Osteoblast (primary cell): ENCODE data around the gene DCUN1D2. TPM values are rescaled to one million over a fixed set of nuclear protein-coding genes. Genes with fewer than 3 reads are reported as not detected.

Experiments
- DNase-seq: peaks from one replicate; pipeline ENCODE4 v3.0.0; 2011; ENCODE audit warnings: low spot score, mixed read lengths; ENCODE audit not compliant: insufficient read length; ENCODE audit errors: missing footprints
- H2AFZ ChIP-seq: 2 replicates; pipeline ENCODE4 v1.6.0; 2011; ENCODE audit warnings: mild to moderate bottlenecking, low read length
- H3K27ac ChIP-seq: 2 replicates; pipeline ENCODE4 v1.5.1; 2011; ENCODE audit warnings: mild to moderate bottlenecking, low read depth, low read length, moderate library complexity
- H3K27me3 ChIP-seq: 2 replicates; pipeline ENCODE4 v1.6.0; 2012; ENCODE audit warnings: mild to moderate bottlenecking, control low read depth, inconsistent platforms, low read length, moderate library complexity; ENCODE audit not compliant: insufficient read depth
- H3K36me3 ChIP-seq: 2 replicates; pipeline ENCODE4 v1.5.1; 2011; ENCODE audit warnings: mild to moderate bottlenecking, low read length, control low read depth, moderate library complexity; ENCODE audit not compliant: insufficient read depth
- H3K4me1 ChIP-seq: 2 replicates; pipeline ENCODE4 v1.5.1; 2011; ENCODE audit warnings: mild to moderate bottlenecking, low read length, control low read depth, moderate library complexity; ENCODE audit not compliant: insufficient read depth
- H3K4me2 ChIP-seq: 2 replicates; pipeline ENCODE4 v1.6.0; 2011; ENCODE audit warnings: mild to moderate bottlenecking, low read length; ENCODE audit not compliant: insufficient read depth
- H3K4me3 ChIP-seq: fragments of 200-600 bp; sonication (generic); 3 replicates; pipeline ENCODE4 v1.5.1; 2012; ENCODE audit warnings: mild to moderate bottlenecking, low read length, inconsistent platforms; ENCODE audit not compliant: insufficient read depth
- H3K79me2 ChIP-seq: 2 replicates; pipeline ENCODE4 v1.6.0; 2012; ENCODE audit warnings: mild to moderate bottlenecking, low read length, control low read depth, inconsistent platforms; ENCODE audit not compliant: insufficient read depth
- H3K9me3 ChIP-seq: 2 replicates; pipeline ENCODE4 v1.5.1; 2011; ENCODE audit warnings: low read depth, low read length, control low read depth
- H4K20me1 ChIP-seq: 2 replicates; pipeline ENCODE4 v1.6.0; 2012; ENCODE audit warnings: mild to moderate bottlenecking, low read length, control low read depth; ENCODE audit not compliant: insufficient read depth
- total RNA-seq: library from RNA; depleted of rRNA; stranded (reverse); fragments of >200 nt; gene quantifications from 2 replicates; pipeline ENCODE4 v1.2.3, GENCODE V29; 2012
- TF ChIP-seq, protein P1 (sequence below): IDR thresholded peaks from 2 replicates; pipeline ENCODE4 v1.5.1; 2011; ENCODE audit warnings: mild to moderate bottlenecking, low read depth, low read length, moderate library complexity; ENCODE audit errors: extremely low read depth

Gene DCUN1D2
- total RNA-seq, 1 donor, result 14.8 TPM

DNA sequence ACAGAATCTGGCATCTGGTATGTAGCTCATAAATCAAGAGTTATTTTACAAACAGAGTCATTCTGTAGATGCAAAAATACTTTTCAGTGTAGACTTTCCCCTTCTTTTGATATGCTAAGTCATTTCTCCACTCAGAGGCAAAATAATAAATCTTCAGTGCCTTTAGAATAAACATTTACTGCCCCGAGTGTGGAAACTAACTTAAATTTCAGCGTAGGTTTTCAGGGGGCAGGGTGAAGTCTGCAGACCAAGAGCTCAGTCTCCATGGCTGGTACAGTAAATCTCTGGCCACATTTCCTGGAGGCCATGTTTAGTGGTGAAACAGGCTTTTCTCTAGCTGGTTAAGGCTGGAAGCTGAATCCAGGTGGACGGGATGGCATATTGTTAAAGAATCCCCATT, 24.1 kb downstream of the DCUN1D2 start:
- Histone ChIP-seq H3K4me3 (no peak overlapping the region), H3K9me3 (no peaks in the 10 kb centered on the region), H3K27ac (no peak overlapping the region), H3K79me2 (peaks cover 16% of the 10 kb centered on the region), H4K20me1 (no peaks in the 10 kb centered on the region), H3K27me3 (no peaks in the 10 kb centered on the region), H3K4me1 (no peaks in the 10 kb centered on the region), H3K4me2 (no peak overlapping the region), H3K36me3 (peaks cover 12% of the 10 kb centered on the region), H2AFZ (no peak overlapping the region)
- DNase-seq, result no peak
- TF ChIP-seq, protein P1, sequence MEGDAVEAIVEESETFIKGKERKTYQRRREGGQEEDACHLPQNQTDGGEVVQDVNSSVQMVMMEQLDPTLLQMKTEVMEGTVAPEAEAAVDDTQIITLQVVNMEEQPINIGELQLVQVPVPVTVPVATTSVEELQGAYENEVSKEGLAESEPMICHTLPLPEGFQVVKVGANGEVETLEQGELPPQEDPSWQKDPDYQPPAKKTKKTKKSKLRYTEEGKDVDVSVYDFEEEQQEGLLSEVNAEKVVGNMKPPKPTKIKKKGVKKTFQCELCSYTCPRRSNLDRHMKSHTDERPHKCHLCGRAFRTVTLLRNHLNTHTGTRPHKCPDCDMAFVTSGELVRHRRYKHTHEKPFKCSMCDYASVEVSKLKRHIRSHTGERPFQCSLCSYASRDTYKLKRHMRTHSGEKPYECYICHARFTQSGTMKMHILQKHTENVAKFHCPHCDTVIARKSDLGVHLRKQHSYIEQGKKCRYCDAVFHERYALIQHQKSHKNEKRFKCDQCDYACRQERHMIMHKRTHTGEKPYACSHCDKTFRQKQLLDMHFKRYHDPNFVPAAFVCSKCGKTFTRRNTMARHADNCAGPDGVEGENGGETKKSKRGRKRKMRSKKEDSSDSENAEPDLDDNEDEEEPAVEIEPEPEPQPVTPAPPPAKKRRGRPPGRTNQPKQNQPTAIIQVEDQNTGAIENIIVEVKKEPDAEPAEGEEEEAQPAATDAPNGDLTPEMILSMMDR, result no peak

DNA sequence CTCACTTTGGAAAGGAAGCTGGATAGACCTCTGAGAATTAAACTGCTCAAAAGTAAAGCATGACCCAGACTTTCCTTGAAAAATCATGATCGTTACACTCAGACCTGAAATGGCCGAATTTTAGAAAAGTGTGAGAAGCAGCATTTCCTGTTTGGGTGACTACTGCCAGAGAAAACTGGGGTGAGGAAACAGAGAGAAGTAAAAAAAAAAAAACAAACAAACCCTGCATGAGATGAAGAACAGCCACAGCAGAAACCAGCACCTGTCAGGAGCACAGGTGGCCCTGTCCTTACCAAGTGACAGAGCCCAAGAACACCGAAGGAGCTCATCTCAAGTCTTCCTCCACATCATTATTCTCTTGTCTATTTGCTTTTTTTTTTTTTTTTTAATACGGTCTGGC, 25.2 kb downstream of the DCUN1D2 start:
- Histone ChIP-seq H4K20me1 (no peaks in the 10 kb centered on the region), H3K36me3 (peaks cover 23% of the 10 kb centered on the region), H3K27me3 (no peaks in the 10 kb centered on the region), H2AFZ (no peak overlapping the region), H3K79me2 (peaks cover 16% of the 10 kb centered on the region), H3K27ac (no peak overlapping the region), H3K4me2 (no peak overlapping the region), H3K4me1 (no peaks in the 10 kb centered on the region), H3K9me3 (no peaks in the 10 kb centered on the region), H3K4me3 (no peak overlapping the region)
- TF ChIP-seq, protein P1, result no peak
- DNase-seq, result no peak

DNA sequence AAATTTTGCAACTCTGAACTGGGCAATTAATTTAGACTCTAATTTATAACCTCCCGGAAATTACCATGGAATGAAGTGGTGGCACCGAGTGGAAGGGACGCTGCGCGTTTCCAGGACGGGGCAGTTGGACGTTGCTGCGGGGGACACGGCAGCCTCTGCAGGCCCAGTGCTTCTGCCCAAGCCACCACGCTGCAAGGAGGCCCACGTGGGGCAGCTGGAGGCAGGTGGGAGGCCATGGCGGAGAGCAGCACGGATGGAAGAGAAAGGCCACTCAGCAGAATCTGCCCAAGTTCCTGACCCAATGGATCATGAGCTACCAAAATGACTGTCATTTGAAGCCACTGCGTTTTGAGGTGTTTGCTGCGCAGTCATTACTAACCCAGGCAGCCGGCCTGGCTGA, 26.0 kb downstream of the DCUN1D2 start:
- H3K27me3 ChIP-seq, result no peaks in the 10 kb centered on the region
- no peak overlapping the region for H3K4me3 ChIP-seq
- H2AFZ ChIP-seq, result no peak overlapping the region
- DNase-seq, result no peak
- H3K9me3 ChIP-seq, result no peaks in the 10 kb centered on the region
- no peak overlapping the region for H3K4me2 ChIP-seq
- TF ChIP-seq, protein P1, result no peak
- H4K20me1 ChIP-seq, result no peaks in the 10 kb centered on the region
- peaks cover 13% of the 10 kb centered on the region for H3K79me2 ChIP-seq
- peaks cover 31% of the 10 kb centered on the region for H3K36me3 ChIP-seq
- no peaks in the 10 kb centered on the region for H3K4me1 ChIP-seq
- H3K27ac ChIP-seq, result no peak overlapping the region

DNA sequence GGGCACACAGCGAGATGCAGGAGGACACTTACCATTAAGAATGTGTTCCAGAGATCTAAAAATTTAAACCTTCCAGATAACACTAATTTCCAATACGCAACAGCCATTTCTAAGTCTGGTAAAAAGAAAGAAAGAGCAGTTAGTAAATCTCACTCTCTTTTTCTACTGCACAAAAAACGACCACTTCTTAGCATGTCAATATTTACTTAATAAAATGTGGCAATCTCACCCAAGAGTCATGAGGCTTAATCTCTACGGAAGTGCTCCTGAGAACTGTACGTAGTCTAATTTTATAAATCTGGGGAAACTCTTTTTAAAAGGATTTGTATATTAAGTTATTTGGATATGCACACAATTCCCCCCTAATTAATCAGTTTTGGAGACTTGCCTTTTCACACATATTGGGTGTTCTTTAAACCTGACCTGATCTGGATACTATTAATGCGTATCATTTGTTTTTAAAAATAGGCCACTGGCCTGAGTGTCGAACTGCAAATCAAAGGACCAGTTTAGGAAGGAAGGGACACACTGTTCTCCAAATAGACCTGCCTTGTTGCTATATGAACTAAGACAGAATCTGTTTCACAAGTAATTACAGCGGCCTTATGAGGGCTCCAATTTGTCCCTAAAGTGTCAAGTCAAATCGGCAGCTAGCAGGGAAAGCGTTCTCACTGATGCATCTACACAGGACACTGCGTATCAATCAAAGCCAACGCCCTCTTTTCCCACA, 29.3 kb downstream of the DCUN1D2 start:
- Histone ChIP-seq H3K9me3 (no peaks in the 10 kb centered on the region), H3K36me3 (peaks cover 41% of the 10 kb centered on the region)

More for the DNA sequence above, 29.3 kb downstream of the DCUN1D2 start:
- DNase-seq, result no peak
- Histone ChIP-seq H3K27me3 (no peaks in the 10 kb centered on the region), H3K4me1 (no peaks in the 10 kb centered on the region), H2AFZ (no peak overlapping the region), H3K4me3 (no peak overlapping the region), H4K20me1 (no peaks in the 10 kb centered on the region), H3K4me2 (no peak overlapping the region), H3K79me2 (no peaks in the 10 kb centered on the region), H3K27ac (no peak overlapping the region)
- TF ChIP-seq, protein P1, result no peak
